Hypothalamus (tissue), 51 donors: ENCODE results near the gene RAP2A.
A peak's percentile ranks its signal among the peaks of the same experiment; 100 is the strongest.

ENCODE experiments used
- DNase-seq, 51 donors: peaks; one replicate each; lab custom pipeline; 2025; lab: John Stamatoyannopoulos, UW

The RAP2A gene

GRCh38 chr13:97433727-97434396 lies at the start of gene RAP2A:
RAP2A (plus strand) TSS chr13:97434169; CDS start chr13:97434471, 302 bp downstream.
- DNase-seq, result peak; percentile 58 to 95 (median 86)

- no peak for DNase-seq
Measured at GRCh38 chr13:97384371-97384770, 49.6 kb upstream of the RAP2A start.

DNA sequence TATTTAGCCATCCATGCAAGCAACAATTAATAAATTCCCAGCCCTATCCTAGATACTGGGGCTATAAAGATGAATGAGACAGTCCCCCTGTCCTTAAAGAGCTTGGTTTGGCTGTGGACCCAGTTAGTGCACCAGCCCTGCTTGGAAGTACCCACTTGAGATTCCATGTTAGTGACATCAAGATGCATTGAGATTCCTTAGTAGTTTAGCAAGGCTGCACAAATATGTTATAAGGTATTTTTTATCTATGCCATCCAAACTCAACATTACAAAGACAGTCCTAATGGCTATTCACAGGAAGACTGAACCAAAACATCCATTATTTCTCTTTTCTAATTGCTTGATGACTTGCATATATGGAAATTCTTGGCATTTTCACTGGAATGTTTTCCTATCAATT lies 48.8 kb upstream of the RAP2A start:
- no peak for DNase-seq

DNA sequence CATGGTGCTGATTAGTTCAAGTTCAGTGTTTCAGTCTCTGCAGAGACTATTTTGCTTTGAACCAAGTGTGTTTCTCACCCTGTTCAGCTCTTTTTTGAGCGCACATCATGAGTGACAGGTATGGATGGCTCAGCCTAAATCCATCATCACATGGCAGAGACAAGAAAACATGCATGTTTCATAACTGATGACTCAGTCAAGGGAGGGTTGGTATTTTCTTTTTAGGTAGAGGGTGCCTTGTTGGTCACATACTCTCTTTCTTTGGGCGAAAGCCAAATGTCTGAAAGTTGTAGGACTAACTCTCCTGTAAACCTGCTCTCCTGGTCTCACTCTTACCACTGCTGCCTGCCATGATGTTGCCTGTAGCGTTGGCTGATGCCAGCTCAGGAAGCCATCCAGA lies 48.1 kb upstream of the RAP2A start:
- no peak for DNase-seq

DNA sequence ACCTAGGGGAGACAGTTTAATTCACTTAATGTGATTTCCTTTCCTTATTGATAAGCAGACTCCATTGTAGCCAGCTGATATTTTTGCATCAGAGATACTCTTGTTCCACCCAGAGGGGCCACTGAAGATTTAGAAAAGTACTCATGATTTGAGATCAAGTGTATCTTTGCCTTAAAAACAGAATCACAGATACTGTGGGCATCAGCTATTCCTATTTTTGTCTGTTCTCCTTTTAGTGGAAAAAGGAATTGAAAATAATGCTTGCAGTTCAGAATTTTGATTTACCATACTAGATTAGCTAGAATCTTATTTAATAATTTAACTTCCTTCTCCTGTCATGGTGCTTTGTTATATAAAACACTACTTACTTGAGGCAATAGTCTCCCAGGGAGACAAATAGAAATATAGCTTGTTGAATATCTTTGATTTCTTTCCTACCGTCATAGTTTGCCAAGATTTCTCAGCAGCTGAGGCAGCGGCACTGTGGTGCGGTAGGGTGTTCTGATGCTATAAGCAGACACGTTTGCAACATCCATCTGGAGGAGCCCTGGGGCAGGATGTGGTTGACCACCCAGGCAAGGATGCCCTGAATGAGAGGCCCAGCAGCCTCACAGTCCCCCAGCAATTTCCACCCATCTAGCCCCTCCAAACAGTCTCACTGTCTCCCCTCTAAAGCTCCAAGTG lies 47.0 kb upstream of the RAP2A start:
- DNase-seq, result peak in 15 of 51 donors; percentile 6 to 53 (median 19)

GRCh38 chr13:97387485-97387839 lies 46.5 kb upstream of the RAP2A start:
- DNase-seq, result peak in 1 of 51 donors; percentile 53

DNA sequence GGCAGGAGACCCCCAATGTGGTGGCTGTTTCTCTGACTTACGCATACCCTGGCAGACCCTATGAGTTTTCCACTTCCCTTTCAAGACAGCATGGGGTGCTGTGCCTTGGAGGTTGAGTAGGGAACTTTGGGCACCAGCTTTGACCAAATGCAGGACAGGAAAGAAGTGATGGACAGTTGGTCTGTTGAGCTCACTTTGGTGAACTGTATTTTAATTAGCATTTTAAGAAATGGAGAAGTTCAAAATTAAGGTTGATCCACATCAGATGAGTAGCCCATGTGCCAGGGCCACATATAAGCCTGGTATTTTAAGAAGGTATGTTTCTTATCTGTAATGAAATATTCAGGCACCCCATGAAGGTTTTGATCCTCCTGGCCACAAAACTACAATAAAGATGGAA lies 46.1 kb upstream of the RAP2A start:
- no peak for DNase-seq

DNA sequence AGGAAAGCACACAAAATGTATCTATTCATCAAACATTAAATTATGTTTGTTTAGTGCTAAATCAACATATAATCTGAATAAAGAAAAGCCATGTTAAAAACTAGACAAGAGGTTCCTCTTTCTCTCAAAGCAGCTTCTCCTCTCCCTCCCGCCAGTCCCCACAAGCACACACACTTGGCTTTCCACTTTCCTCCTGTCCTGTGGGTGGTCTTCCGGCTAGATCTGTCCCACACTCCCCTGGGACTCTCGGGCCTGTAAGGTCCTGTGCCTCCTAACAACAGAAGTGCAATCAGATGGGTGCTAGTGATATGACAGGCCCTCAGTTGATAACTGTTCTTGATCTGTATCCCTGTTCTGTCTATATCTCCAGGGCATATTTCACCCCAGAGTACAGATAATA lies 45.6 kb upstream of the RAP2A start:
- no peak for DNase-seq

DNA sequence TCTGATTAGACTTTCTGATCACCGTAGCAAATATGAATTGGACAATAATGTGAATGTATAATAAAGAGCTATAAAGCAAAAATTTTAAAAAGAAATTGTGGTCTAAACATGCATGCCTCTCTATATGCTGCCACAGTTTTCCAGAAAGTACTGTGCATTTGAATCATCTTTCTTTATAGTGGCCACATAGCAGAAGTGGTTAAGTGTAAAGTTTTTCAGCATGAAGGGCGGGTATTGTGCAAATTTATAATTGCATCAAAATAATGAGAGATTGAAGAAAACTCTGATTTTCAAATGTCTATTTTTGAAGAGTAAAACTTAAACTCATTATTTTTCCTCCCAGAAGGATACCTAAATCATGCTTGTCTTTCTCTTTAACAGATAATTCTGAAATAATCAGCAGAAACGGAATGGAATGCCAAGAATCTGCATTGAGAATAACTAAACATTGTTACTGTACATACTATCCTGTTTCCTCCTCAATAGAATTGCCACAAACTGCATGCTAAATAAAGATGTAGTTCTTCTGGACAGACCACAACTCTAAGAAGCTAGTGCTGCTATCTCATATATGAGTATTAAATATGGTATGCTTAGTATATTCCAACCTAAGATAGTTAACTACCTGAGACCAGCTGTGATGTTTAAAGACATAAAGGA lies 42.9 kb upstream of the RAP2A start:
- no peak for DNase-seq

DNA sequence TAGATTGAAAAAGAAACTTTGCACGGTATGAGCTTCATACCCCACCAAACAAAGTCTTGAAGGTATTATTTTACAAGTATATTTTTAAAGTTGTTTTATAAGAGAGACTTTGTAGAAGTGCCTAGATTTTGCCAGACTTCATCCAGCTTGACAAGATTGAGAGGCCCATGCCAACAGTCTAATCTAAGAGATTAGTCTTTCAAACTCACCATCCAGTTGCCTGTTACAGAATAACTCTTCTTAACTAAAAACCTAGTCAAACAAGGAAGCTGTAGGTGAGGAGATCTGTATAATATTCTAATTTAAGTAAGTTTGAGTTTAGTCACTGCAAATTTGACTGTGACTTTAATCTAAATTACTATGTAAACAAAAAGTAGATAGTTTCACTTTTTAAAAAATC lies 41.9 kb upstream of the RAP2A start:
- DNase-seq, result no peak

DNA sequence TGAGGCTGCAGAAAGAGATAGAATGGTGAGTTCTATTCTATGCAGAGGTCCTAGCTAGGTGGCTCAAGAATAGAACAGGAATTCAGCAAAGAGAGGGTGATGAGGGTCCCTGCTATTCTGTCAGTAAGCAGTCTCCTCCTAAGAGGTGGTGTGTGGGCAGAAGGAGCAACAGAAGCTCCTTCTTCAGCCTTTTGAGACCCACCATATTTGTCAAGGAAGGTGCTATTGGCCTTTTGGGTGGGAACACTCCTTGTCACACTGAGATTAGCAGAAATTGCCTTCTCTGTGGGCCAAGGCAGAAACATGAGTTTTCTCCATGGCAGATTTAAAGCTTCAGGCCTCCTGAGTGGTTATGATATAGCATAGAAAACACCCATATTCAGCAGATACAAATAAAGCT lies 39.4 kb upstream of the RAP2A start:
- DNase-seq, result no peak

DNA sequence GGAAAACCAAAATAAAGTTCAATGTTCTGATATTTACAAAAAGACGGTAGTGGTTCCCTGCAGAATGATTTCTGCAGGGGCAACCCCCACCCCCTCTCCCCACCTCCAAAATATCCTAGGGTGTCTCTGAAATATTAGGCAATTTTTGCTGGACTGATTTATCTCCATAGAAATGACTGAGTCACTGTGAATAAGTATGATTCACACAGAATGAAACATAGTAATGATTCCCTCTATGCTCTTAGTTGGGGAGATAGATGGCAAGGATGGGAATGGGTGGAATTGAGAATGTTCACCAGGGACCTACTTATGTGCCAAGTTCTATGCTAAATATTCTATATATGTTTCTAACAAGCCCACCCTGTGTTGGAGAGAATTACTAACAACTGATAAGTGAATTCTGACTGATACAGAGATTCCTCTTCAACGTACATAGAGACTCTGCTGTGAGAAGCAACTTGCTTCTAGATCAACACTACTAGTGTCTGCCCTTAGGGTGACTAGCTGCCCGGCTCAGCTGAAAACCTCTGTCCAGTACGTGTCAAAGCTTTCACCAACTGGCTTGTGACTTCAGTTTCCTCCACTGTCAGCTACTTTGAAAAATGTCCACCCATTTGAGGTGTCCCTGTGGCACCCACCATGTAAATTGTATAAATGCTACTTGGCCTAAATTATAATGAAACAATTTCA lies 38.4 kb upstream of the RAP2A start:
- no peak for DNase-seq

- DNase-seq, result no peak
Measured at GRCh38 chr13:97397267-97397666, 36.7 kb upstream of the RAP2A start.

GRCh38 chr13:97401421-97401820 lies 32.5 kb upstream of the RAP2A start:
- DNase-seq, result no peak

GRCh38 chr13:97403893-97404750 lies 29.8 kb upstream of the RAP2A start:
- DNase-seq, result no peak

DNA sequence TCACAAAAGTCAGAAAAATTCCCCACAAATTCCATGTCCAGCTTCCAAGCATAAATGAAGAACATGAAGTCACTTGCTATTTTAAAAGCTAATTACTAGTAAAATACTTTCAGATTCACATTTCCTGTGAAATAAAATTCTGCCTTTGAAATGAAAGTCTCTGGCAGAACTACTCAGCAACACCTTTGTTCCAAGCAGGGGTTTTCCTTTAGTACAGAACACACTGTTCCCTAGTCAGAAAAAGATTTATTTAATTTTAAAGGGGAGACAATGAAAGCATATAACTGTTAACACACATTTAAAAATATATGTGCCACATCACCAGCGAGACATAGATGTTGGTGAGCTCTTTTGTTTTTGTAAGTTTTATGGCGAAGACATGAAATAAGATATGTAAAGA lies 26.4 kb upstream of the RAP2A start:
- no peak for DNase-seq

DNA sequence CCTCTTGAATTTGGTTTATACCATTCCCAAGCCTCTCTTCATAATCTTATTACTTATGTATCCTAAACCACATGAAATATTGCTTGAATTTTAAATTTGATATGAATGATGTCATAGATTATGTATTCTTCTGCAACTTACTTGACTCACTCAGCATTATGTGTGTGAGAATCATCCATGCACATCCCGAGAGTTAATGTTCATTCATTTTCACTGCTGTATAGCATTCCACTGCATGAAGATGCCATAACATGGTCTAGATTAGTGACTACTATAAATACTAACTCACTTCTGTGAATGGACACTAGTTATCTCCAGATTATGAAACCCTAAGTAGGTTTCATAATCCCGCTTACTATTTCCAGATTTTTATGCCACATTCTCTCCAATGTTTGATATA lies 25.0 kb upstream of the RAP2A start:
- no peak for DNase-seq

DNA sequence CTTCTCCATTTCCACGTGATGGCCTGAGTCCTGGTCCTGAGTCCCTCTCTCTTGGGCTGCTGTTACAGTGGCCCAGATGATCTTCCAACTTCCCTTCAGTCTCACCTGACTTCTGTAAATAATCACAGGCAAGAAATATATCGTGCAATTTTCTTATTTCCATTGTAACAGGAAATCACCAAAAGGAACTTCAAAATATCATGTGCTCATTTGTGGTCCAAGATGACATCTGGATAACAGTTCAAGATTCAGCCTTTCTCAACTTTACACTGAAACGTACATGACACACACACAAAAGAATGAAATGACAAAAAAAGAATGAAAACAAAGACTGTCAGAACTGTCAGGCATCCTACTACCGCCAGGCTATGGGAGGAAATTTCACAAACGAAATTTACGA lies 22.0 kb upstream of the RAP2A start:
- DNase-seq, result no peak

GRCh38 chr13:97413694-97414093 lies 20.3 kb upstream of the RAP2A start:
- no peak for DNase-seq

GRCh38 chr13:97414392-97414791 lies 19.6 kb upstream of the RAP2A start:
- DNase-seq, result no peak

- DNase-seq, result no peak
Measured at GRCh38 chr13:97417698-97418097, 16.3 kb upstream of the RAP2A start.
